K562 (cell line): ENCODE measurements around the gene SUSD5. TPM values are rescaled to one million over a fixed set of nuclear protein-coding genes. Genes with fewer than 3 reads are reported as not detected.

ENCODE experiments used
- ATAC-seq: fragments of 200-7000 bp; cut with Tn5 transposase; 3 replicates; pipeline ENCODE4 v1.9.1; 2020; ENCODE audit warnings: moderate library complexity
- BruUV-seq: library from RNA; stranded (reverse); fragments of 400-500 nt; replicated peaks from 2 replicates; lab custom pipeline; 2021; lab: Mats Ljungman, UMichigan
- CTCF ChIA-PET: fragments of 300-600 bp; formaldehyde crosslinking; extraction: SDS; loops from one replicate; lab custom pipeline; 2021; ENCODE audit warnings: low intra/inter-chr PET ratio; lab: Yijun Ruan, JAX
- POLR2A ChIA-PET: fragments of 300-600, 350-650 bp; sonication (Branson Sonifier 250); formaldehyde crosslinking; extraction: SDS; loops from one replicate; lab custom pipeline; 2021; ENCODE audit warnings: antibody characterized with exemption, inconsistent platforms; lab: Yijun Ruan, JAX
- DNase-seq, 4 experiments: peaks; one replicate each; pipeline versions ENCODE4 v3.0.0 to v3.0.0-alpha.2; 2011 to 2018; ENCODE audit warnings: low spot score in 3 of 4, mixed read lengths in 3 of 4; ENCODE audit errors: extremely low read depth in 1 of 4
- FAIRE-seq: peaks from 2 replicates; lab custom pipeline; 2011; peaks lifted over from hg19 to GRCh38; lab: Jason Lieb, UNC
- H2AFZ ChIP-seq: 2 replicates; pipeline ENCODE4 v1.6.0; 2011; ENCODE audit warnings: low read depth, low read length, control low read depth, inconsistent platforms
- H3K27ac ChIP-seq: fragments of 200-600 bp; 3 replicates; pipeline ENCODE4 v1.8.0; 2011; ENCODE audit warnings: low read depth, mild to moderate bottlenecking, control low read depth, inconsistent platforms, low read length, moderate library complexity, mixed read lengths; ENCODE audit errors: extremely low read depth
- H3K27me3 ChIP-seq, 2 experiments: fragments of 300-600 bp in 1 of 2; 2 replicates in 1 of 2; 3 replicates in 1 of 2; pipeline versions ENCODE4 v1.6.0 to v1.8.0; 2011; ENCODE audit warnings: inconsistent platforms in 2 of 2, low read length in 2 of 2, mild to moderate bottlenecking in 1 of 2, mixed read lengths in 1 of 2, moderate library complexity in 1 of 2; ENCODE audit not compliant: control insufficient read depth in 2 of 2, insufficient read depth in 2 of 2
- H3K36me3 ChIP-seq: fragments of 300-600 bp; 3 replicates; pipeline ENCODE4 v1.8.0; 2011; ENCODE audit warnings: mild to moderate bottlenecking, low read length, inconsistent platforms; ENCODE audit not compliant: control insufficient read depth, insufficient read depth
- H3K4me1 ChIP-seq, 2 experiments: fragments of 200-600 bp in 1 of 2; replicated peaks in 1 of 2; 2 replicates in 1 of 2; 3 replicates in 1 of 2; pipeline versions ENCODE4 v1.5.1 to v1.8.0; 2011; ENCODE audit warnings: inconsistent platforms in 2 of 2, low read length in 2 of 2, mild to moderate bottlenecking in 1 of 2, mixed read lengths in 1 of 2, moderate library complexity in 1 of 2; ENCODE audit not compliant: control insufficient read depth in 2 of 2, insufficient read depth in 2 of 2
- H3K4me2 ChIP-seq: 2 replicates; pipeline ENCODE4 v1.6.1; 2011; ENCODE audit warnings: low read length, control low read depth, inconsistent platforms, mixed read lengths; ENCODE audit not compliant: insufficient read depth
- H3K4me3 ChIP-seq: fragments of 200-600 bp; sonication (generic), shearing (Covaris generic); 2 replicates; pipeline ENCODE4 v1.5.1; 2016; ENCODE audit warnings: control low read depth, inconsistent platforms
- H3K79me2 ChIP-seq: fragments of 200-600 bp; 3 replicates; pipeline ENCODE4 v1.8.0; 2011; ENCODE audit warnings: low read length, inconsistent platforms; ENCODE audit not compliant: control insufficient read depth, insufficient read depth
- H3K9ac ChIP-seq, 2 experiments: 2 replicates each; pipeline versions ENCODE4 v1.6.0 to v1.6.1; 2011; ENCODE audit warnings: low read depth in 2 of 2, low read length in 2 of 2, control low read depth in 1 of 2, inconsistent platforms in 1 of 2, mild to moderate bottlenecking in 1 of 2, mixed read lengths in 1 of 2; ENCODE audit not compliant: insufficient read depth in 1 of 2
- H3K9me1 ChIP-seq: one replicate; pipeline ENCODE4 v1.6.0; 2011; ENCODE audit warnings: inconsistent platforms, mild to moderate bottlenecking, low read length, moderate library complexity; ENCODE audit not compliant: control insufficient read depth, insufficient read depth
- H3K9me3 ChIP-seq: replicated peaks from 2 replicates; pipeline ENCODE4 v1.5.1; 2011; ENCODE audit warnings: low read depth, low read length, inconsistent platforms; ENCODE audit not compliant: control insufficient read depth, insufficient read depth
- H4K20me1 ChIP-seq: replicated peaks from 2 replicates; pipeline ENCODE4 v1.6.1; 2011; ENCODE audit warnings: low read length, inconsistent platforms, mixed read lengths; ENCODE audit not compliant: control insufficient read depth, insufficient read depth
- ADNP ChIP-seq: fragments of 200-800 bp; sonication (Bioruptor generic); IDR thresholded peaks from 2 replicates; pipeline ENCODE4 v1.6.1; 2016; ENCODE audit warnings: missing genetic modification characterization, missing compliant biosample characterization
- BCOR ChIP-seq: fragments of 450-650 bp; IDR thresholded peaks from 2 replicates; pipeline ENCODE4 v1.6.1; 2016
- CTBP1 ChIP-seq: fragments of 450-650 bp; IDR thresholded peaks from 2 replicates; pipeline ENCODE4 v1.6.1; 2016; ENCODE audit warnings: borderline replicate concordance
- CUX1 ChIP-seq: fragments of 200-800 bp; sonication (Bioruptor generic); IDR thresholded peaks from 2 replicates; pipeline ENCODE4 v1.6.1; 2016; ENCODE audit warnings: missing genetic modification characterization, missing compliant biosample characterization
- HINFP ChIP-seq: fragments of 450-650 bp; conservative IDR thresholded peaks from 2 replicates; pipeline ENCODE4 v1.6.1; 2016; ENCODE audit warnings: missing genetic modification characterization, low read depth, mild to moderate bottlenecking, control low read depth, missing compliant biosample characterization
- KDM1A ChIP-seq, 2 experiments: fragments of 450-650 bp; IDR thresholded peaks; 2 replicates each; pipeline ENCODE4 v1.6.1; 2016; ENCODE audit warnings: mild to moderate bottlenecking in 2 of 2
- KLF10 ChIP-seq: fragments of 250-450 bp; sonication (Bioruptor Pico); IDR thresholded peaks from 2 replicates; pipeline ENCODE4 v1.6.1; 2021; ENCODE audit warnings: matching md5 sums
- LARP7 ChIP-seq: fragments of 450-650 bp; IDR thresholded peaks from 2 replicates; pipeline ENCODE4 v1.6.1; 2016
- NEUROD1 ChIP-seq: fragments of 150-350 bp; IDR thresholded peaks from 2 replicates; pipeline ENCODE4 v1.6.1; 2014; ENCODE audit warnings: borderline replicate concordance, low read length, low read depth; ENCODE audit not compliant: partially characterized antibody
- PHB ChIP-seq: fragments of 250-450 bp; sonication (Bioruptor Pico); IDR thresholded peaks from 2 replicates; pipeline ENCODE4 v1.5.0; 2021
- RCOR1 ChIP-seq, 2 experiments: IDR thresholded peaks; 2 replicates each; pipeline ENCODE4 v1.6.1; 2012; ENCODE audit warnings: low read depth in 2 of 2, low read length in 2 of 2, borderline replicate concordance in 1 of 2, improper control_type of control experiment in 1 of 2
- SAP30 ChIP-seq: fragments of 200-600 bp; sonication (generic); IDR thresholded peaks from 2 replicates; pipeline ENCODE4 v1.6.1; 2012; ENCODE audit warnings: borderline replicate concordance, low read depth, mild to moderate bottlenecking, moderate library complexity, low read length, control low read depth, inconsistent platforms; ENCODE audit not compliant: insufficient read depth, poor library complexity, severe bottlenecking
- TAF15 ChIP-seq: fragments of 200-400 bp; formaldehyde crosslinking; IDR thresholded peaks from 2 replicates; pipeline ENCODE4 v1.6.1; 2017; ENCODE audit warnings: mild to moderate bottlenecking, low read depth, low read length, moderate library complexity
- ZNF239 ChIP-seq: fragments of 250-450 bp; sonication (Bioruptor Pico); IDR thresholded peaks from 2 replicates; pipeline ENCODE4 v1.4.0; 2020; ENCODE audit warnings: mild to moderate bottlenecking
- ZNF764 ChIP-seq: fragments of 250-450 bp; sonication (Bioruptor Pico); IDR thresholded peaks from 2 replicates; pipeline ENCODE4 v1.4.0; 2020; ENCODE audit warnings: low read depth, mild to moderate bottlenecking, moderate library complexity
- WGBS: fragments of 100-300 bp; shearing (Covaris generic); methylation state at CpG from one replicate; pipeline ENCODE4 v1.1.6; 2016; ENCODE audit warnings: low coverage, mixed read lengths; ENCODE audit not compliant: insufficient coverage; ENCODE audit errors: missing lambda C conversion rate; 5-methylcytosine and 5-hydroxymethylcytosine counted together
- in situ Hi-C: fragments of 300-500 bp; cut with MboI; formaldehyde crosslinking; loops from 4 replicates; pipeline ENCODE4 v1.15.0; 2018; ENCODE audit warnings: inconsistent platforms, mixed read lengths
- intact Hi-C: fragments of 100-400 bp; cut with micrococcal nuclease; formaldehyde crosslinking; loops from 2 replicates; pipeline ENCODE4 v1.14.2; 2022
- polyA plus RNA-seq, 8 experiments: library from polyadenylated mRNA; depleted of rRNA in 4 of 8; stranded (reverse) in 5 of 8; unstranded in 3 of 8; fragments of >200 nt; fragmentation: Nextera tagmentation in 2 of 8; fragmentation: Illumina TruSeq in 1 of 8; extraction: Ambion mirVana in 2 of 8; extraction: Trizol in 1 of 8; gene quantifications; 2 replicates each; pipeline versions ENCODE4 v1.2.1 to v1.2.3, GENCODE V29; 2011 to 2014; ENCODE audit warnings: inconsistent platforms in 1 of 8, missing spikeins in 1 of 8
- total RNA-seq, 7 experiments: library from RNA; depleted of rRNA in 6 of 7; stranded (reverse); fragments of >200 nt in 6 of 7; fragmentation: Illumina TruSeq in 2 of 7; extraction: Trizol in 2 of 7; gene quantifications; 2 replicates each; pipeline versions ENCODE4 v1.2.1 to v1.2.3, GENCODE V29; 2011 to 2021; ENCODE audit warnings: low replicate concordance in 1 of 7
- TF ChIP-seq, protein P1 (sequence below): fragments of 250-450 bp; sonication (Bioruptor Pico); IDR thresholded peaks from 2 replicates; pipeline ENCODE4 v1.5.0; 2021

SUSD5 gene
- total and polyA plus RNA-seq, 9 of the 15 experiments (the other 6 are each of a cell fraction or from before 2014, with no cell fraction given): not detected

GRCh38 chr3:33100229-33100628, 118.4 kb downstream of the SUSD5 start:
- H3K4me3 ChIP-seq: no peak overlapping the region
- no peaks in the 10 kb centered on the region for H3K36me3 ChIP-seq
- H3K79me2 ChIP-seq: peaks cover 18% of the 10 kb centered on the region
- 9% methylated on average over 2 of the region's 2 CpGs for WGBS
- intact Hi-C loops (no loop called here), in situ Hi-C loops (no loop called here)
- peaks cover 19 to 24% of the 10 kb centered on the region in 2 experiments; a peak in 4 of 5 replicates for H3K4me1 ChIP-seq
- peak overlapping the region; percentile 77 for H2AFZ ChIP-seq
- no TSS peak for BruUV-seq
- H4K20me1 ChIP-seq: peaks cover 4% of the 10 kb centered on the region; the same call in 1 of the 2 replicates
- no peaks in the 10 kb centered on the region for H3K27me3 ChIP-seq
- FAIRE-seq (no peak), ATAC-seq (no peak), DNase-seq (peak in 1 of 4 experiments; percentile 60)
- peak overlapping the region; percentile 20; the same call in 1 of the 3 replicates for H3K27ac ChIP-seq
- no peaks in the 10 kb centered on the region for H3K9me1 ChIP-seq
- POLR2A ChIA-PET: interaction anchor here (0.9 to 1.4 kb wide), 3 partner anchors 8 to 31 kb away, joined by 3 to 4 read pairs (median 3); no protein-coding TSS in a partner anchor
- H3K9me3 ChIP-seq: no peaks in the 10 kb centered on the region
- H3K4me2 ChIP-seq: 0 out of 2 replicates have a peak overlapping the region, but pooled peaks have one; percentile 16
- CTCF ChIA-PET: no interaction called here
- peak overlapping the region in 1 of 2 experiments; percentile 24; a peak in 1 of 4 replicates for H3K9ac ChIP-seq
- TF ChIP-seq CTBP1 (no peak), CUX1 (CRISPR knock-in tag) (no peak), LARP7 (no peak), NEUROD1 (no peak), ADNP (tag) (0 out of 2 replicates have a peak, but pooled peaks have one; percentile 23), KDM1A (IDR thresholded peaks at IDR 0.05) (peak; percentile 52 to 73), RCOR1 (IDR thresholded peaks at IDR 0.05; ENCODE audit: borderline replicate concordance in 1 of 2, low read depth in 2 of 2, low read length in 2 of 2) (0 out of 4 replicates have a peak, but pooled peaks of 1 of the 2 experiments have one; percentile 24), ZNF239 (CRISPR knock-in tag) (peak; percentile 44; the same call in 1 of the 2 replicates), TAF15 (no peak), KLF10 (no peak), ZNF764 (CRISPR knock-in tag) (peak; percentile 55; the same call in 1 of the 2 replicates), HINFP (tag) (0 out of 2 replicates have a peak, but pooled peaks have one; percentile 15), BCOR (peak; percentile 86), SAP30 (no peak), PHB (CRISPR knock-in tag) (no peak)
- TF ChIP-seq, protein P1, sequence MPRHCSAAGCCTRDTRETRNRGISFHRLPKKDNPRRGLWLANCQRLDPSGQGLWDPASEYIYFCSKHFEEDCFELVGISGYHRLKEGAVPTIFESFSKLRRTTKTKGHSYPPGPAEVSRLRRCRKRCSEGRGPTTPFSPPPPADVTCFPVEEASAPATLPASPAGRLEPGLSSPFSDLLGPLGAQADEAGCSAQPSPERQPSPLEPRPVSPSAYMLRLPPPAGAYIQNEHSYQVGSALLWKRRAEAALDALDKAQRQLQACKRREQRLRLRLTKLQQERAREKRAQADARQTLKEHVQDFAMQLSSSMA (CRISPR knock-in tag): no peak
